ENCODE measurements around the gene TUBB4A.
A peak's percentile ranks its signal among the peaks of the same experiment; 100 is the strongest.
"Not testable (repeated sequence)": the region's sequence is repeated elsewhere in the genome, so short reads cannot be mapped to it uniquely, and the experiment has no call there.

Gene TUBB4A

DNA sequence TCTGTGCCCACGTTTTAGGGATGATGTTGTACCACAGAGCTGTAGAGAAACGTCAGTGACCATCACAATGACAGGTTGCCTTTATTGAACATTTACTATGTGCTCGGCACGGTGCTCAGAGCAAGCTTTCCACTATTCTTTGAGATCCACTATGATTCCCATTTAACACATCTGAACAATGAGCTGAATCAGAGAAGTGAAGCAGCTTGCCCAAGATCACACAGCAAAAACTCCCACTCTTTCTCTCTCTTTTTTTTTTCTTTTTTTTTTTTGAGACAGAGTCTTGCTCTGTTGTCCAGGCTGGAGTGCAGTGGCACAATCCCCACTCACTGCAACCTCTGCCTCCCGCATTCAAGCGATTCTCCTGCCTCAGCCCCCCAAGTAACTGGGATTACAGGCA, 20.6 kb upstream of the TUBB4A start:
- no peak for DNase-seq

DNA sequence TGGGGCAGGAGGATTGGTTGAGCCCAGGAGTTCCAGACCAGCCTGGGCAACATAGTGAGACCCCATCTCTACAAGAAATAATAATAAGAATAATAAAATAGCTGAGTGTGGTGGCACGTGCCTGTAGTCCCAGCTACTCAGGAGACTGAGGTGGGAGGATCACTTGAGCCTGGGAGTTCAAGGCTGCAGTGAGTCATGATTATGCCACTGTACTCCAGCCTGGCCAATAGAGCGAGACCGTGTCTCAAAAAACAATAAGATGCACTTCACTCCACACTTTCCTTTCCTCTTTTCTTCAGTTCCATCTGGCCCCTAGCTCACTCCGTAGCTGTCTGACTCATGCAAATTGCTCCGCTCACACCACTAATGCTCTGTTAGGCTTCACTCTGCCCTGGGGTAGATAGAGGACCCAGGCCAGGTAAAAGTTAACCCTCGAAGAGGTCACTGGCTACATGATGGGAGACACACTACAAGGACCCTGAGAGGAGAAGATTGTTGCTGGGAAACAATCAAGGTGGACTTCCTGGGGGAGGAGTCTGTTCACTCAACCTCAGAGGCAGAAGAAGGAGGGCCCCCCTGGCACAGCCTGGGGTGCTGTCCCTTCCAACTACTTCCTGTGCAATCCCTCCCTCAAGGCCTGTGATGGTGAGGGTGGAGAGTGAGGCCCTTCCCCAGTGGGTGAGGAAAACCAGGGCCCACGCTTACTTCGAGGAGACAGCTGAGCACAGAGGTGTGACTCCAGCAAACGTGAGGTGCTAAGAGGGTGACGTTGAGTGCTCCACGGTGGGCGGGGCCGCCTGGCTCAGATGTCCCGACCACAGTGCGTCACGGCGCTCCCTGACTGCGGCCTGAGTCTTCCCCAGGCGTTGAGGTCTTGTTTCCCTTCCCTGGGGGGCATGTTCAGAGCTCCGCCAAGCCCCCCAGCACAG, 19.9 kb upstream of the TUBB4A start:
- no peak for DNase-seq

DNA sequence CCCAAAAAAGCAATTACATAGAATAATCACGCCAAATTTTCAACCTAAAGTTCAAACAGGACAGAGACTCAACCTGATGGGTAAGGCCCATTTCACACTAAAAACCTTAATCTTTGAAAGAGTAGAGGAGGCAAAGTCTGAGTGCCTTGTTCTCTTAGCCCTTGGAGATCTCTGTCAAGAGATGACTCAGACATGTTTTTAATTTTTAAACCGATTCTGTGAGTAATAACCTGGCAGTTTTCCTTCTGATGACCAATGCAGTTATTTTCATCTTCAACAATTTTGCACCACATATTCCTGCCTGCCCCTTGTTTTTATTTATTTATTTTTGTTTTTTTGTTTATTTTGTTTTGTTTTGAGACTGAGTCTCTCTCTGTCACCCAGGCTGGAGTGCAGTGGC, 17.2 kb upstream of the TUBB4A start:
- DNase-seq = no peak

DNA sequence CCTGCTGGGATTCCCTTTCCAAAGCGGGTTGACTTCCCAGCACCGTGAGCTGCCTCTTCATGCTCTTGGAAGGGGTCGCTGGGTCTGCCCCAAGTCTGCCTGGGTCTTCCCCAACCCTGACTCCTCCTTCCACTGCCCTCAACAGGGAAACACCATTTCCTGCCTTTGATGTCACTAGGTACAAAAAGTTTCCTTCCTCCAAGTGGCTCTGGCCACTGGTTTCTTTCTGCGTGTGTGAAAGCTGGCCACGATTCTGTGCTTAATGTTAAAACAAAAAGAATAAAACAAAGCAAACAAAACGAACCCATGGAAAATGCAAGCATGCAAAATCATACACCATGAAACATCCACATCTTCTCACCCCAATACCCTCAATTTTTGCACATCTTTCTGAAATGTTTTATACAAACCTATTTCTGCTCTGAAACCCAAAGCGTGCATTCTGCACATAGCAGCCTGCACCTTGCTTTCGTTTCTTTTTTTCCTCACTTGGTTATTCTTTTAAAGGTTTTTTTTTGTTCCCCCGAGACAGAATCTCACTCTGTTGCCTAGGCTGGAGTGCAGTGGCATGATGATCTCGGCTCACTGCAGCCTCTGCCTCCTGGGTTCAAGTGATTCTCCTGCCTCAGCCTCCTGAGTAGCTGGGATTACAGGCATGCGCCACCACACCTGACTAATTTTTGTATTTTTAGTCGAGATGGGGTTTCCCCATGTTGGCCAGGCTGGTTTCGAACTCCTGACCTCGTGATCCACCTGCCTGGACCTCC, 16.2 kb upstream of the TUBB4A start:
- no peak for DNase-seq

DNA sequence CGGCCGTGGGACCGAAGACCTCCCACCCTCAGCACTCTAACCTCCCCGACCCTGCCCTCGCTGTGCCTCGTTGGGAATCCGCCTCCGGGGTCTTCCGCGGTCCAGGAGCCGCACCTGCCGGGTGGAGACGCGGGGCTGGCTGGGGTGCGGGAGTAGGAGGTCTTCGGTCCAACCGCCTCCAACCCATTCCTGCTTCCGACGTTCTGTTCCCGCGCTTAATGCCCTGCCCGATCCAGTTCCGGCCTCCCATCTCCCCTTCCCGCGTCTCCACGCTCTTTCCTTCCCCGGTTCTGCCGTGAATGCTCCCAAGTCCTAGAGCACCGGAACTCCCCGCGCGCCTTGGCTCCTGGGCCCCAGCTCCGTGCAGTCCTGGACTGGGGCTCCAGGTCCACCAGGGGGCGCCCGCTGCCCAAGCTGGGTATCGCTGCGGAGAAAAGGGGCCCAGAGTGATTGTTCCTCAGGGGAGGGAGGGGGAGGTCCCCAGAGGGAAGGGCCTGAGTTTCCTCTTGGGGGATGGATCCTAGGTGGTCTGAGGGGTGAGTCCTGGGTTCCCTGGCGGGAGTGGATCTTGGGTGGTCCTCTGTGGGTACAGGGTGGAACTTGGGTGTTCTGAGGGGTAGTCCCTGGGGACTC, 14.7 kb upstream of the TUBB4A start:
- peak; percentile 81 to 84 for DNase-seq

DNA sequence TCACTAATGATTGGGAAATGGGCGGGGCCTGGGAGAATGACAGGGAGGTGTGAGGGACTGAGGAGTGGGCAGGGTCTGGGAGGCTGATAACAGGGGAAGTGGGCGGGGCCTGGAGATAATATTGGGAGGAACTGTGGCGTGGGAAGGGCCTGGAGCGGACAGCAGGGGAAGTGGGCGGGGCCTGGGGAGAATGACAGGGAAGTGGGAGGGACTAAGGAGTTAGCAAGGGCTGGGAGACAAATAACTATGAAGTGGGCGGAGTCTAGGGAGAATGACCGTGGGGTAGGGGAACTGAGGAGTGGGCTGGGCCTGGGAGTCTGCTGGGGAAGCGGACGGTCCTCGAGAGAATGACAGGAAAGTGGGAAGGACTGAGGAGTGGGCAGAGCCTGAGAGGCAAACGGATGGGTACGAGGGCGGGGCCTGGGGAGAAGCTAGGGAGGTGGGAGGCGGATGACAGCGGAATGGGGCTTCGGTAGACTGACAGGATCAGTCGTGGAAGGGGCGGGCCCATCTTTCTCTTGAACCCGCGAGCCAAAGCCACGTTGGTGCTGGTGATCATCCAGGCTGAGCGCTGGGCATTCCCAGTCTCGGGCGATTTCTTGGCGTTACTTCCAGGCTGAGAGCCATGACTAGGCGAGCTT, 14.0 kb upstream of the TUBB4A start:
- DNase-seq = peak; percentile 56 to 63

DNA sequence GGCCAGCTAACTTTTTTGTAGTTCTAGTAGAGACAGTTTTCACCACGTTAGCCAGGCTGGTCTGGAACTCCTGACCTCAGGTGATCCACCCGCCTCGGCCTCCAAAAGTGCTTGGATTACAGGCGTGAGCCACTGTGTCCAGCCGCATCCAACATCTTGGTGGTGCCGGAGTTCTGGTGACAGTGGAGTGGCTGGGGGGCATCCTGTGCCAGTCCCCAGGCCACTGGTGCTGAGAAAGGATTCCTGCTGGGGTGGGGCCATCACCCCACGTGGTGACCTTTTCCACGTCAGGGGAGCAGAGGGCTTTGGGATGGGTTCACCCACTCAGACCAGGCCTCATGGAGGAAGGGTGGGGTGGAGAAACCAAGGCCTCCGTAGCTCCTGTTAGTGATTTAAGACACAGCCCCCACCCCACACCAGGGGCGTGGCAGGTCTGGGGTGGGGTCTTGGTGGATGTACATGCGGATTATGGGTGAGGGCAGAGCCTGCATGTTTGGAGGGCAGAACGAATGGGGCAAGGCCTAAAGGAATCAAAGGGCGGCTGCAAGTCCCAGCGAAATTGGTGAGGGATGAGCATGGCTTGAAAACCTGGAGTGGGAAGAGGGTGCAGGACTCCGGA, 12.9 kb upstream of the TUBB4A start:
- DNase-seq = no peak

DNA sequence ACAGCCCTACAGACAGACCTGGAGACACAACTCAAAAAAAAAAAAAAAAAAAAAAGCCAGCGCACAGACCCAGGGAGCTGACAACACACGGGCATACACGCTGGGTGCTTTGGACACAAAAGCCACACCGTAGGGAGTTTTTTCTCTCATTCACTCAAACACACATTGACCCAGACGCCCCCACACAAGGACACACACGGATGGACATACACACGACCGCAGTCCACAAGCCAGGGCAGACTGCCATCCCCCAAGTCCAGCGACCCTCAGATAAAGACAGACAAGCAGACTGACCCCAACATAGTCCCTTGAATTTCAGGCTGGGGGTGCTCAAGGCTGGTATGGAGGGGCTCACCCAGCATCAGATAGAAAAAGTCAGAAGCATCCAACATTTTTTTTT, 12.0 kb upstream of the TUBB4A start:
- DNase-seq = no peak

DNA sequence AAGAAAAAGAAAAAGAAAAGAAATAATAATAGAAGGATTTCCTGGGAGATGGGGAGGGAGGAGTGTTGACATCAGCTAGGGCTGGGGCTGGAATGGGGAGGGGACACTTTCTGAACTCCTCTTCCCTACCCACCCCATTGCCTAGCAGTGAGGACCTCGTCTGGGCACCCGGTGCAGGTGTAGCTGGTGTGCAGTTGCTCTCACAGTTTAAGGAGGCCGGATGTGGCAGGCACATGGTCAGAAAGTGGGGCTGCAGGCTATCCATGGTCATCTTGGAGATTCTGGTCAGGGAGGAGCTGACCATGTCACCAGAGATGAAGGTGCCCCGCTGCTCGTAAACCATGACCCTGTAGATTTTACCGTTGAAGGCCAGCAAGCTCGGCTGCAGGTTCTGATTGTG, 8.5 kb upstream of the TUBB4A start:
- DNase-seq = no peak

DNA sequence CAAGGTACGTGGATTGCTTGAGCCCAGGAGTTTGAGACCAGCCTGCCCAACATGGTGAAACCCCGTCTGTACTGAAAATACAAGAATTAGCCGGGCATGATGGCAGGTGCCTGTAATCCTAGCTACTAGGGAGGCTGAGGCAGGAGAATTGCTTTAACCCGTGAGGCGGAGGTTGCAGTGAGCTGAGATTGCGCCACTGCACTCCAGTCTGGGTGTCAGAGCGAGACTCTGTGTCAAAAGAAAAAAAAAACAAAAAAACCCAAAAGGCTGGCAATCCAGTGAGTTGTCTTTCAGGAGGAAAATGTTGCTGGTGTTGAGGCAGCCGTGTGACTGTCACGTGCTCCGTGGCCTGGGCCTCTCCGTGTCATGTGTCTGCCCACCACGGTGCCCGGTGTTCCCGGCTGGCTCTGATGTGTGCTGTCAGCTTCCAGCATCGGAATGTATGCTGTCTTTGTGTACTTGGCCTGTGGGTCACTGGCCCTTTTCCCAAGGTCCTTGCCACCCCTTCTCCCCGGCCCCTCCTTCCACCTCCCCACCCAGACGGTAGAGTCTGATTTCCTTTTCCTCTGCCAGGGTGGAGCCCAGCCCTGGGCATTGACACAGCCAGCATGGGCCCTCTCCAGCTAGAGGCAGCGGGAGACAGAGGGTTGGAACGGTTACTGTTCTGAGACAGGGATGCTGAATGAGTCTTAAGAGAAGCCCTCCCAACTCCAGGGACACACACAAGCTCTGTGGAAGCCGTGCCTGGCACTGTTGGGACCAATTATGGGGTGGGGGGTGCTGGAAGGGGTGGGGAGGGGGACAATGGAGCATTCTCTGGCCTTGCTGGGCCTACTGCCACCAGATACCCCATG, 7.2 kb upstream of the TUBB4A start:
- no peak for DNase-seq

DNA sequence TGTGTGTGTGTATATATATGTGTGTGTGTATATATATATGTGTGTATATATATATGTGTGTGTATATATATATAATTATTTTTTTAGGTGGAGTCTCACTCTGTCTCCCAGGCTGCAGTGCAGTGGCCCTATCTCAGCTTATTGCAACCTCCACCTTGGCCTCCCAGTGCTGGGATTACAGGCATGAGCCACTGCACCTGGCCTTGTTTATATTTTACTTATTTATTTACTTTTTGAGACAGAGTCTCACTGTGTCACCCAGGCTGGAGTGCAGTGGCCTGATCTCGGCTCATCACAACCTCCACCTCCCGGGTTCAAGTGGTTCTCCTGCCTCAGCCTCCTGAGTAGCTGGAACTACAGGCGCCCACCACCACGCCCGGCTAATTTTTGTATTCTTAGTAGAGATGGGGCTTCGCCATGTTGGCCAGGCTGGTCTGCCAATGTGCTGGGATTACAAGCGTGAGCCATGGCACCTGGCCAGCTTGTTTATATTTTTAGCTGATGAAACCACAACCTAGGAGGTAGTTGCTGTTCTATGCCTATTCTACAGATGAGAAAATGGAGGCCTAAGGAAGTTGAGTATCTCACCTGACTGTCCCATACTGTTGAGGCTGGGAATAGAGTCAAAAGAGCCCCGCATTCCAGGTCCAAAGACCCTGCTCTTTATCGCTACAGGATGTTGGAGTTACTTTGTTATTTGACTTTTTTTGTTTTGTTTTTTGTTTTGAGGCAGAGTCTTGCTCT, 6.1 kb upstream of the TUBB4A start:
- not testable (repeated sequence) for DNase-seq

DNA sequence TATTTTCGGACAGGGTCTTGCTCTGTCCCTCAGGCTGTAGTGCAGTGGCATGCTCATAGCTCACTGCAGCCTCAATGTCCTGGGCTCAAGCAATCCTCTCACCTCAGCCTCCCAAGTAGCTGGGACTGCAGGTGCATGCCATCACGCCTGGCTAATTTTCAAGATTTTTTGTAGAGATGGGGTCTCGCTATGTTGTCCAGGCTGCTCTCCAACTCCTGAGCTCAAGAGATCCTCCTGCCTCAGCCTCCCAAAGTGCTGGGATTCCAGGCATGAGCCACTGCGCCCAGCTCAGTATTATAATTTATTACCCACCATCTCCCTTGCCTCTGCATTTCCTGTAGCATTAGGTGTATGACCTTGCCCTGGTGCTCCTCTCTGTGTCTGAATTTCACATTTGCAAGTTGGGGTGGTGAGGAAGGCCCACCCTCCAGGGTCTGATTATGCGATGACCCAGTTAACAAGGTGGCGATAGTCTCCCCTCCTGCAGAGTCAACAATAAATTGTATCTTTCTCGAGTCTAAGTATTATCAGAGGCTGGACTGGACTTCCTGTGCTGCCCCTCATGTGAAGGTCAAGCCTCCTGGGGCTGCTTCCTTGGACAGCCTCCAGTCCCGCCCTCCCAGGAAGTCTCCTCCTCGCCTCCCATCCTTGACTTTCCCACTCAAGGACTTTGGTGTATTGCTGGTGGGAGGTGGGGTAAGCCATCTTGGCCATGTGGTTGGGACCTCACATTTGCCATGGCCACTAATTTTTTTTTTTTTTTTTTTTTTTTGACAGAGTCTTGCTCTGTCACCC, 1.5 kb upstream of the TUBB4A start:
- DNase-seq = no peak

DNA sequence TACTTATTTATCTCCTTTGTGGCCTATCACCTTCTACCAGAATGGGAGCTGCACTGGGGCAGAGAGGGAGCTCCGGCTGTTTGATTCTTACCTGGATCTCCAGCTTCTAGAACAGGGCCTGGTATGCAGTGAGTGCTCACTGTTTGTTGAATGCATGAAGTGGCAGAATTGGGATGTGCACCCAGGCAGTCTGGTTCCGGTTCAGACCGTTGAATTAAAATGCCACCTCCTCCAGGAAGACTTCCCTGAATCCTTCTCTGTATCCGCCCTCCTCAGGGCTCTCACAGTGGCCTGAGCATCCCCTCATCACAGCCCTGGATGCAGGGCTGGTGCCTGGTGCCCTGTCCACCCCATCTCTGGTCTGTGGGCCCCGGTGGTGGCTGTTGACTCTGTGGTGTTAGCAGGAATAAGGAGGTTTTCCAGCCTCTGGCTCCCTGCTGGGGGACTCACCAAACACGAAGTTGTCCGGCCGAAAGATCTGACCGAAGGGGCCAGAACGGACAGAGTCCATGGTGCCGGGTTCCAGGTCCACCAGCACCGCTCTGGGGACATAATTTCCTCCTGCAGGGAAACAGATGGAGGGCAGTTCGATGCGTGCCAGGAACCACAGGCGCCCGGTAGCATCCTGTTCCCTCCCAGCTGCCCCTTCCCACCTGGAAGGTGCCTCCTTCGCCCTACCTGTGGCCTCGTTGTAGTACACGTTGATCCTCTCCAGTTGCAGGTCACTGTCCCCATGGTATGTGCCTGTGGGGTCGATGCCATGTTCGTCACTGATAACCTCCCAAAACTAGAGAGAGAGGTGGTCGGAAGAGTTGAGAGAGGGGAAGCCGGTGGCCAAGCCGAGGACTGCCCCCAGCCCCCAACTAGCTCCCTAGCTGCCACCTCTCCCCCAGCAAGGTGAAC, 1.0 kb downstream of the TUBB4A start:
- no peak for DNase-seq

DNA sequence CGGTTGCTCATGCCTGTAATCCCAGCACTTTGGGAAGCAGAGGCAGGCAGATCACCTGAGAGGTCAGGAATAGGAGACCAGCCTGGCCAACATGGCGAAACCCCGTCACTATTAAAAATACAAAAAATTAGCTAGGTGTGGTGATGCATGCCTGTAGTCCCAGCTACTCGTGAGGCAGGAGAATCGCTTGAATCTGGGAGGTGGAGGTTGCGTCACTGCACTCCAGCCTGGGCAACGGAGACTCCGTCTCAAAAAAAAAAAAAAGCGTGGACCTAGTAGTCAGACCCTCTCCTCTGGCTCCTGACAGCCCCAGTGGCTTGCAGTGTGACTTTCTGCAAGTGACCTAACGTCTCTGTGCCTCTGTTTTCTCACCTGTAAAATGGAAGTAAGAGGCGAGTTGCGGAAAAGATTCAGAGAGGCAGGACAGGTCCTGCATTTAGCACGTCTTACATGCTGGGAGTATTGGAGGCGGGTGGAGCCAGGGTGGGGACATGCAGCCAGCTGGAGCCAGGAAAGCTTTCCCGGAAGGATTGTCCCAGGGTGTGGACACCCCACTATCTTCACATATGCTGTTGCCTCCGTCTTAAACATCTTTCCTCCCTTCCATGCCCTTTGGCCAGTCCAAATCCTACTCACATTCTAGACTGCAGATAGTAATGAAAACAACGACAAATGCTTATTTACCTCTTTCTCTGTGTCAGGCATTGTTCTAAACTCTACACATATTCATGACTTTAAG, 2.9 kb downstream of the TUBB4A start:
- DNase-seq = no peak

DNA sequence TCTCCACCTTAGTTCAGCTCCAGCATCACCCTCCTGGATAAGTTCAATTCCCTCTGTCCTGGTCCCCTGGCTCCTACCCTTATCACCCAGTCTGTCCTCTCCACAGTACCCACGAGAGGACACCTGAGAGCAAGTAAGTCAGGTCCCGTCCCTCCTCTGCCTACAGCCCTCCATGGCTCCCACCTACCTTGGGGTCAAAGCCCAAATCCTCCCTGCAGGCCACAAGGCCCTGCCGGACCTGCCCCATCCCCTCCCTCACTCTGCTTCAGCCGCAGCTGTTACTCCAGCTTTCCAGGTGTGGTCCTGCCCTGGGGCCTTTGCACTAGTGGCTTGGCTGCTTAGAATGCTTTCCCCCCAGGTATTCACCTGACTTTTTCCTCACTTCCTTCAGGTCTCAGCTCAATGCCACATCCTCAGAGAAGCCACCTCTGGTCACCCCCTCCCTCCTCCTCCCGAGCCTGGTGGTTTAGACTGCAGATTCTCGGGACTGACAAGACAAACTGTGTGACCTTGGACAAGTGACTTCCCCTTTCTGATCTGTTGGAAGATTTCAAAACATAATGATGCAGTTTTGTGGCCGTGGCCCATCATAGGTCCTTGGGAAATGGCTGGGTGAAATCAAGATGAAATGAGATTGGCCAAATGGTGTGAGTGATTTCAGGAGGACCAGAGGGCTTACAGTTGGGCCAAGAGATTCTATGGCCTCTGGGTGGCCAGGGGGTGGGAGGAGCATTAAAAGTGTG, 3.6 kb downstream of the TUBB4A start:
- no peak for DNase-seq

DNA sequence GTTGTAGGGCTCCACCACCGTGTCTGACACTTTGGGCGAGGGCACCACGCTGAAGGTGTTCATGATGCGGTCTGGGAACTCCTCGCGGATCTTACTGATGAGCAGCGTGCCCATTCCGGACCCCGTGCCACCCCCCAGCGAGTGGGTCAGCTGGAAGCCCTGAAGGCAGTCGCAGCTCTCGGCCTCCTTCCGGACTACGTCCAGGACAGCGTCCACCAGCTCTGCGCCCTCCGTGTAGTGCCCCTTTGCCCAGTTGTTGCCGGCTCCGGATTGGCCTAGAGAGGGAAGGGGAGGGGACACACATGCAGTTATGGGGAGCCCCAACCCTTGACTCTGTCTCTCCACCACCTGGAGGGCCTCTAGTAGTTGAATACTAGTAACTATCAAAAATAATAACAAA, 6.2 kb downstream of the TUBB4A start:
- DNase-seq = no peak

DNA sequence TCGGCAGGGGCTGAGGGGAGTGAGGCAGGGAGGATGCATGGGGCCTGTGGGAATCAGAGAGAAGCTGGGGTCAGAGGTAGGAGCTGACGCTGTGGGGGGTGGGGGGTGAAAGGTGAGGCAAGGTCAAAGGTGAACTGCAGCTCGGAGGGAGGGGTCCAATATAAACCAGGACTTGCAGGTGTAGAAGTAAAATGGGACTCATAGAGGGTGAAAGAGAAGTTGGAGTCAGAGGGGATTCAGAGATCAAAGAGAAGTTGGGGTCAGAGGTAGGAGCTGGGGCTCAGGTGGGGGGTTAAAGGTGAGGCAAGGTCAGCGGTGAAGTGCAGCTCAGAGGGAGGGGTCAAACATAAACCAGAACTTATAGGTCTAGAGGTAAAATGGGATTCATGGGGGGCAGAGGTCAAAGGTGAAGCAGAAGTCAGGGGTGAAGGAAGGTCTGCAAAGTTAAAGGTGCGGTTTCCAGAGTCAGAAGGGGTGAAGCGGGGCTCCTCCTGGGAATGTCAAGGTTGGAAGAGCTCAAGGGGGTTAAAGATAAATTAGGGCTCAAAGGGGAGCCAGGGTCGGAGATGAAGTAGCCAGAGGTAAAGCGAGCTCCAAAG, 7.6 kb downstream of the TUBB4A start:
- DNase-seq = no peak

All from NCI-H524 (cell line).